Endothelial cell of umbilical vein (primary cell): Measurements from ENCODE around the gene MMD.
"Not testable (repeated sequence)": the region's sequence is repeated elsewhere in the genome, so short reads cannot be mapped to it uniquely, and the experiment has no call there.

Experiments
- EZH2 ChIP-seq: IDR thresholded peaks from 2 replicates; pipeline ENCODE4 v1.6.1; 2012; ENCODE audit warnings: borderline replicate concordance, low read depth, mild to moderate bottlenecking, moderate library complexity, low read length, inconsistent platforms; ENCODE audit not compliant: severe bottlenecking
- POLR2A ChIP-seq: IDR thresholded peaks from 2 replicates; pipeline ENCODE4 v1.6.1; 2012; ENCODE audit warnings: low read depth, mild to moderate bottlenecking, control low read depth, low read length
- TF ChIP-seq, protein P1 (sequence below), 2 donors: IDR thresholded peaks; 1 replicate in 1 of 2; 2 replicates in 1 of 2; pipeline ENCODE4 v1.5.1; 2011; ENCODE audit warnings: low read length in 2 of 2, mild to moderate bottlenecking in 2 of 2, moderate library complexity in 2 of 2, control low read depth in 1 of 2, inconsistent platforms in 1 of 2, low read depth in 1 of 2; ENCODE audit not compliant: insufficient read depth in 1 of 2; ENCODE audit errors: extremely low read depth in 1 of 2

DNA sequence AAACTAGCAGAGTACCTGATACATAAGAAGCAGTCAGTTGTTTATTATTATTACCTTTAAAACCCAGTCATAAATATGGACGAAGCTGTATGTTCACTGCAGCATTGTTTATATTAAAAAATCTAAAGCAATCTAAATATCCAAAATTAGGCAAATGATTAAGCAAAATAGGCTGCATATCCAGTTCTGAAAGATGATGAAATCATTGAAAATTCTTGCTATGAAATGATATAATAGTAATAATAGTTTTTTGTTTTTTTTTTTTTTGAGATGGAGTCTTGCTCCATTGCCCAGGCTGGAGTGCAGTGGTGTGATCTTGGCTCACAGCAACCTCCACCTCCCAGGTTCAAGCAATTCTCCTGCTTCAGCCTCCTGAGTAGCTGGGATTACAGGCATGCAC lies 31.9 kb downstream of the MMD start:
- TF ChIP-seq, protein P1, sequence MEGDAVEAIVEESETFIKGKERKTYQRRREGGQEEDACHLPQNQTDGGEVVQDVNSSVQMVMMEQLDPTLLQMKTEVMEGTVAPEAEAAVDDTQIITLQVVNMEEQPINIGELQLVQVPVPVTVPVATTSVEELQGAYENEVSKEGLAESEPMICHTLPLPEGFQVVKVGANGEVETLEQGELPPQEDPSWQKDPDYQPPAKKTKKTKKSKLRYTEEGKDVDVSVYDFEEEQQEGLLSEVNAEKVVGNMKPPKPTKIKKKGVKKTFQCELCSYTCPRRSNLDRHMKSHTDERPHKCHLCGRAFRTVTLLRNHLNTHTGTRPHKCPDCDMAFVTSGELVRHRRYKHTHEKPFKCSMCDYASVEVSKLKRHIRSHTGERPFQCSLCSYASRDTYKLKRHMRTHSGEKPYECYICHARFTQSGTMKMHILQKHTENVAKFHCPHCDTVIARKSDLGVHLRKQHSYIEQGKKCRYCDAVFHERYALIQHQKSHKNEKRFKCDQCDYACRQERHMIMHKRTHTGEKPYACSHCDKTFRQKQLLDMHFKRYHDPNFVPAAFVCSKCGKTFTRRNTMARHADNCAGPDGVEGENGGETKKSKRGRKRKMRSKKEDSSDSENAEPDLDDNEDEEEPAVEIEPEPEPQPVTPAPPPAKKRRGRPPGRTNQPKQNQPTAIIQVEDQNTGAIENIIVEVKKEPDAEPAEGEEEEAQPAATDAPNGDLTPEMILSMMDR (IDR thresholded peaks at IDR 0.05; ENCODE audit: extremely low read depth in 1 of 2, insufficient read depth in 1 of 2, low read depth in 1 of 2, low read length in 2 of 2): not testable (repeated sequence)
- TF ChIP-seq POLR2A, EZH2: not testable (repeated sequence)
